IMR-90 (cell line): Measurements from ENCODE around the gene FAM53B. TPM values are rescaled to one million over a fixed set of nuclear protein-coding genes. Genes with fewer than 3 reads are reported as not detected.

ENCODE experiments used
- ATAC-seq: fragments of 200-7000 bp; cut with Tn5 transposase; 2 replicates; pipeline ENCODE4 v1.9.1; 2020; ENCODE audit warnings: low read depth, mild to moderate bottlenecking, moderate library complexity
- BruUV-seq: library from RNA; stranded (reverse); fragments of 400-500 nt; replicated peaks from 2 replicates; lab custom pipeline; 2021; lab: Mats Ljungman, UMichigan
- CTCF ChIA-PET: fragments of 300-600 bp; formaldehyde crosslinking; extraction: SDS; loops from one replicate; lab custom pipeline; 2021; ENCODE audit warnings: antibody characterized with exemption; lab: Yijun Ruan, JAX
- POLR2A ChIA-PET: fragments of 300-600 bp; sonication (Branson Sonifier 250); formaldehyde crosslinking; loops from one replicate; lab custom pipeline; 2022; ENCODE audit warnings: antibody characterized with exemption; ENCODE audit not compliant: unreplicated experiment; lab: Charles Lee
- DNase-seq: peaks from one replicate; pipeline ENCODE4 v3.0.0; 2013
- H2AFZ ChIP-seq: replicated peaks from 2 replicates; pipeline ENCODE3; 2013; ENCODE audit warnings: low read length, mild to moderate bottlenecking; ENCODE audit not compliant: poor library complexity
- H2AK5ac ChIP-seq: 2 replicates; pipeline ENCODE4 v1.6.1; 2013; ENCODE audit warnings: low read depth, low read length, inconsistent platforms
- H2AK9ac ChIP-seq: replicated peaks from 2 replicates; pipeline ENCODE3; 2013; ENCODE audit warnings: mild to moderate bottlenecking, low read depth, low read length, moderate library complexity; ENCODE audit not compliant: poor library complexity
- H2BK120ac ChIP-seq: 2 replicates; pipeline ENCODE4 v1.6.1; 2013; ENCODE audit warnings: low read depth, low read length, inconsistent platforms
- H2BK15ac ChIP-seq: 3 replicates; pipeline ENCODE4 v1.6.1; 2013; ENCODE audit warnings: low read depth, low read length, inconsistent platforms
- H2BK20ac ChIP-seq: 2 replicates; pipeline ENCODE4 v1.6.1; 2013; ENCODE audit warnings: low read depth, mild to moderate bottlenecking, inconsistent platforms, low read length, moderate library complexity
- H2BK5ac ChIP-seq: 2 replicates; pipeline ENCODE4 v1.6.1; 2013; ENCODE audit warnings: mild to moderate bottlenecking, low read depth, low read length, inconsistent platforms; ENCODE audit not compliant: poor library complexity, severe bottlenecking
- H3K14ac ChIP-seq: replicated peaks from 2 replicates; pipeline ENCODE4 v1.6.1; 2013; ENCODE audit warnings: low read depth, low read length, inconsistent platforms
- H3K18ac ChIP-seq: 2 replicates; pipeline ENCODE4 v1.6.1; 2013; ENCODE audit warnings: low read depth, low read length, control low read depth
- H3K23ac ChIP-seq: 2 replicates; pipeline ENCODE4 v1.6.1; 2013; ENCODE audit warnings: low read depth, low read length, inconsistent platforms
- H3K27ac ChIP-seq: 2 replicates; pipeline ENCODE4 v1.5.1; 2013; ENCODE audit warnings: mild to moderate bottlenecking, control low read depth, low read length; ENCODE audit not compliant: insufficient read depth
- H3K27me3 ChIP-seq: 2 replicates; pipeline ENCODE4 v1.6.1; 2013; ENCODE audit warnings: low read length; ENCODE audit not compliant: control insufficient read depth, insufficient read depth
- H3K36me3 ChIP-seq: 2 replicates; pipeline ENCODE4 v1.6.1; 2013; ENCODE audit warnings: low read length, mixed read lengths; ENCODE audit not compliant: control insufficient read depth, insufficient read depth
- H3K4ac ChIP-seq: 2 replicates; pipeline ENCODE4 v1.6.1; 2013; ENCODE audit warnings: low read depth, low read length, inconsistent platforms
- H3K4me1 ChIP-seq: 2 replicates; pipeline ENCODE4 v1.6.1; 2013; ENCODE audit warnings: low read length, mixed read lengths; ENCODE audit not compliant: control insufficient read depth, insufficient read depth
- H3K4me2 ChIP-seq: 2 replicates; pipeline ENCODE4 v1.6.1; 2013; ENCODE audit warnings: low read depth, mild to moderate bottlenecking, control low read depth, low read length, moderate library complexity
- H3K4me3 ChIP-seq: 2 replicates; pipeline ENCODE4 v1.5.1; 2013; ENCODE audit warnings: low read depth, mild to moderate bottlenecking, control low read depth, low read length, moderate library complexity; ENCODE audit not compliant: insufficient read depth
- H3K56ac ChIP-seq: 2 replicates; pipeline ENCODE4 v1.6.1; 2013; ENCODE audit warnings: low read length, inconsistent platforms; ENCODE audit not compliant: insufficient read depth; ENCODE audit errors: extremely low read depth
- H3K79me1 ChIP-seq, 2 experiments: 2 replicates each; pipeline ENCODE4 v1.6.1; 2013; ENCODE audit warnings: low read length in 2 of 2, inconsistent platforms in 1 of 2, low read depth in 1 of 2
- H3K9ac ChIP-seq: 2 replicates; pipeline ENCODE4 v1.6.1; 2013; ENCODE audit warnings: low read depth, low read length, control low read depth
- H3K9me1 ChIP-seq: 2 replicates; pipeline ENCODE4 v1.6.1; 2013; ENCODE audit warnings: low read length, inconsistent platforms; ENCODE audit not compliant: insufficient read depth
- H3K9me3 ChIP-seq: 2 replicates; pipeline ENCODE4 v1.6.1; 2013; ENCODE audit warnings: low read length; ENCODE audit not compliant: control insufficient read depth, insufficient read depth
- H4K20me1 ChIP-seq: 2 replicates; pipeline ENCODE4 v1.6.1; 2013; ENCODE audit warnings: low read length, inconsistent platforms; ENCODE audit not compliant: insufficient read depth
- H4K5ac ChIP-seq: 2 replicates; pipeline ENCODE4 v1.6.1; 2013; ENCODE audit warnings: mild to moderate bottlenecking, low read depth, low read length, control low read depth
- H4K8ac ChIP-seq, 2 experiments: 2 replicates each; pipeline ENCODE4 v1.6.1; 2013; ENCODE audit warnings: low read depth in 2 of 2, low read length in 2 of 2, control low read depth in 1 of 2, inconsistent platforms in 1 of 2
- H4K91ac ChIP-seq: 2 replicates; pipeline ENCODE4 v1.6.1; 2013; ENCODE audit warnings: low read depth, low read length, inconsistent platforms; ENCODE audit not compliant: insufficient read depth
- CEBPB ChIP-seq: IDR thresholded peaks from 2 replicates; pipeline ENCODE4 v1.6.1; 2012; ENCODE audit warnings: low read depth, low read length, improper control_type of control experiment
- CHD1 ChIP-seq: IDR thresholded peaks from 2 replicates; pipeline ENCODE4 v1.6.1; 2012; ENCODE audit warnings: low read depth, low read length, improper control_type of control experiment
- MAZ ChIP-seq: IDR thresholded peaks from 2 replicates; pipeline ENCODE4 v1.6.1; 2012; ENCODE audit warnings: low read depth, mild to moderate bottlenecking, low read length, improper control_type of control experiment, moderate library complexity, borderline replicate concordance
- MXI1 ChIP-seq: IDR thresholded peaks from 2 replicates; pipeline ENCODE4 v1.6.1; 2012; ENCODE audit warnings: low read depth, mild to moderate bottlenecking, low read length, moderate library complexity, borderline replicate concordance
- SMC3 ChIP-seq: fragments of 150-350 bp; IDR thresholded peaks from 2 replicates; pipeline ENCODE4 v1.6.1; 2016; ENCODE audit warnings: low read depth, mild to moderate bottlenecking, antibody characterized with exemption, low read length, moderate library complexity
- WGBS, 2 experiments: methylation state at CpG; one replicate each; pipeline versions ENCODE4 v1.1.5 to v1.1.7; 2013; ENCODE audit warnings: missing lambda C conversion rate in 2 of 2; ENCODE audit not compliant: insufficient read length in 1 of 2; ENCODE audit errors: extremely low coverage in 2 of 2; 5-methylcytosine and 5-hydroxymethylcytosine counted together
- dilution Hi-C: fragments of 300-500 bp; cut with HindIII; formaldehyde crosslinking; loops from one replicate; pipeline ENCODE4 v1.14.3; 2018; ENCODE audit warnings: low sequenced_read_pairs; ENCODE audit not compliant: unreplicated experiment
- in situ Hi-C: fragments of 300-500 bp; cut with MboI; formaldehyde crosslinking; loops from 3 replicates; pipeline ENCODE4 v1.14.3; 2019; ENCODE audit warnings: low sequenced_read_pairs, inconsistent platforms, mixed read lengths
- intact Hi-C: fragments of 100-400 bp; cut with micrococcal nuclease; formaldehyde crosslinking; loops from 2 replicates; pipeline ENCODE4 v1.10.0; 2022
- polyA plus RNA-seq, 3 experiments: library from polyadenylated mRNA; depleted of rRNA; stranded (reverse); fragments of >200 nt; gene quantifications; 2 replicates each; pipeline ENCODE4 v1.2.3, GENCODE V29; 2012; ENCODE audit warnings: low replicate concordance in 1 of 3
- total RNA-seq: library from RNA; depleted of rRNA; stranded (reverse); fragments of >200 nt; gene quantifications from 2 replicates; pipeline ENCODE4 v1.2.3, GENCODE V29; 2012

The FAM53B gene
- total and polyA plus RNA-seq, 2 of the 4 experiments (the other 2 are of a cell fraction), result 3.8 to 5.7 TPM

DNA sequence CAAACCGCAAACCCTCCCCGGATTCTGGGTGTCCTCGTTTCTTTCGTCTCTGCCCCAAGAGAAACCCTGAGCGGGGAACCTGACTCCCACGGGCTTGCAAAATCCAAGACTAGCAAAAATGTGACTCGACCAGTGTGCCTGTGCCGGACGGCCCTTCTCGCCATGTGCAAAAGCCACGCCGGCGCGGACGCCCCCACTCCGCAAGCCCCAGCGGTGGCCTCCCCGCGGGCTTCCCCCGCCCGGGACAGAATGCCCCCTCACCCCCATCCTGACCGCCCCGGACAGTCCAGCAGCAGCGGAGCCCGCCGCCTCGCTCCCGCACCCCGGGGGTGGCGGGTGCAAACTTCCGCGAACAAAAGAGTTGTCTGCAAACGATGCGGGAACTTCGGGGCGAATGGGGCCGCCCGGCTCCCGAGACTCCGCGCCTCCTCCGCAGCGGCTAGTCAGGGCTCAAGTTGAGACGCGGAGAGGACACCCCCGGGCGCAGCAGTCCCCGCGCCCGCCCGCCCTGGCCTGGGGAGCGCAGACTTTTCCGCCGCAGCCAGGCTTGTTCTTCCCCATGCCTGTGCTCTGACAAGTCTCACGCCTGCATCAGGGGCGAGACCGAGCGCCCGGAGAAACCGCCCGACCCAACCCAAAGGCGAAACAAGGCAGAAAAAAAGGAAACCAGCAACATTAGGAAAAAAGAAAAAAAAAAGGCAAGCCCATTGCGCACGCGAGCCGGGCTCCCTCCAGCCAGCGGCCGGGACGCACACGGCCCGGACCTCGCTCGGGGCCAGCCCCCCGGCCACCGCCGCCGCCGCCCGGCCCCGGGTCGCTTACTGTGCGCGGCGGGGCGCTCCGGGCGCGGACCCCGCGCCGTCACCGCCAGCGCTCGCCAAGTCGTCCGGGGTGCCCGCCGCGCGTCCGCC, 732 bp downstream of the FAM53B start:
- H3K4me2 ChIP-seq, result peak overlapping the region; percentile 82
- H3K27me3 ChIP-seq, result no peaks in the 10 kb centered on the region
- ATAC-seq (peak; percentile 22), DNase-seq (no peak)
- H3K4ac ChIP-seq, result no peak overlapping the region
- TF ChIP-seq CEBPB (no peak), MAZ (no peak), SMC3 (no peak), MXI1 (peak; percentile 92), CHD1 (no peak)
- peaks cover 16% of the 10 kb centered on the region for H4K20me1 ChIP-seq
- H3K14ac ChIP-seq, result no peak overlapping the region
- H3K79me1 ChIP-seq, result peaks cover 0 to 35% of the 10 kb centered on the region in 2 experiments
- CTCF ChIA-PET, result interaction anchor here (2.4 kb wide), 1 partner anchor 16 kb away, joined by 11 read pairs; no protein-coding TSS in a partner anchor
- peak overlapping the region; percentile 82 for H3K4me3 ChIP-seq
- BruUV-seq, result no TSS peak
- no peak overlapping the region for H3K23ac ChIP-seq
- H2BK20ac ChIP-seq, result no peak overlapping the region
- H3K36me3 ChIP-seq, result peaks cover 2% of the 10 kb centered on the region
- peak overlapping the region; percentile 92 for H2AFZ ChIP-seq
- POLR2A ChIA-PET, result no interaction called here
- no peak overlapping the region for H2BK120ac ChIP-seq
- peak overlapping the region; percentile 46; the same call in 1 of the 2 replicates for H3K27ac ChIP-seq
- no peak overlapping the region for H2AK5ac ChIP-seq
- intact Hi-C loops (loop anchor here (2.0 to 5.0 kb wide), 5 partner anchors 41 to 751 kb away; partner anchors contain the start of gene EEF1AKMT2), dilution Hi-C loops (no loop called here), in situ Hi-C loops (loop anchor here (5.0 kb wide), 1 partner anchor 206 kb away; no protein-coding TSS in a partner anchor)
- no peak overlapping the region for H3K18ac ChIP-seq
- no peak overlapping the region for H2BK5ac ChIP-seq
- H4K91ac ChIP-seq, result no peak overlapping the region
- H3K4me1 ChIP-seq, result peaks cover 11% of the 10 kb centered on the region
- H2AK9ac ChIP-seq, result no peak overlapping the region
- H3K9ac ChIP-seq, result peak overlapping the region; percentile 72
- no peak overlapping the region for H4K5ac ChIP-seq
- no peak overlapping the region for H4K8ac ChIP-seq
- no peak overlapping the region for H2BK15ac ChIP-seq
- H3K56ac ChIP-seq, result no peak overlapping the region
- H3K9me3 ChIP-seq, result no peaks in the 10 kb centered on the region
- H3K9me1 ChIP-seq, result no peaks in the 10 kb centered on the region
- WGBS, 2 experiments, result 1% methylated on average over 26 of the region's 101 CpGs; no CpG with 5 or more reads in 1 of the 2 experiments
